Renal cortical epithelial cell (primary cell): ENCODE measurements around the gene SAFB. TPM values are rescaled to one million over a fixed set of nuclear protein-coding genes. Genes with fewer than 3 reads are reported as not detected.
"Not testable (repeated sequence)": the region's sequence is repeated elsewhere in the genome, so short reads cannot be mapped to it uniquely, and the experiment has no call there.

Experiments
- DNase-seq: peaks from one replicate; pipeline ENCODE4 v3.0.0-alpha.2; 2011; ENCODE audit warnings: low read depth
- total RNA-seq: library from RNA; depleted of rRNA; stranded (reverse); fragments of >200 nt; gene quantifications from 2 replicates; pipeline ENCODE4 v1.2.3, GENCODE V29; 2014

Gene SAFB
- total RNA-seq, 1 donor from 2014 or later: 86.8 TPM

- no peak for DNase-seq
Observed at GRCh38 chr19:5684694-5685430, 62.0 kb downstream of the SAFB start.

- DNase-seq: no peak
Observed at GRCh38 chr19:5686326-5686646, 63.4 kb downstream of the SAFB start.

- peak; percentile 74 for DNase-seq
Observed at GRCh38 chr19:5686647-5687359, 63.9 kb downstream of the SAFB start.

- DNase-seq: no peak
Observed at GRCh38 chr19:5687360-5688198, 64.7 kb downstream of the SAFB start.

- not testable (repeated sequence) for DNase-seq
Observed at GRCh38 chr19:5688262-5688881, 65.5 kb downstream of the SAFB start.

GRCh38 chr19:5690125-5690954 lies 67.5 kb downstream of the SAFB start, which contains the start of gene RPL36:
Gene RPL36 (plus strand): TSS chr19:5690295. CDS start chr19:5690508, 213 bp downstream.
- peak; percentile 85 for DNase-seq

GRCh38 chr19:5690955-5691821 lies 68.3 kb downstream of the SAFB start:
- DNase-seq: peak; percentile 26

- DNase-seq: no peak
Observed at GRCh38 chr19:5691822-5692722, 69.2 kb downstream of the SAFB start.

GRCh38 chr19:5692723-5693194 lies 69.9 kb downstream of the SAFB start:
- no peak for DNase-seq

- DNase-seq: no peak
Observed at GRCh38 chr19:5693195-5694166, 70.6 kb downstream of the SAFB start.

- no peak for DNase-seq
Observed at GRCh38 chr19:5694167-5694955, 71.5 kb downstream of the SAFB start.

GRCh38 chr19:5694956-5695648 lies 72.2 kb downstream of the SAFB start:
- DNase-seq: no peak

GRCh38 chr19:5695649-5696195 lies 72.8 kb downstream of the SAFB start:
- no peak for DNase-seq

GRCh38 chr19:5696196-5697021 lies 73.5 kb downstream of the SAFB start:
- no peak for DNase-seq
